GM23248 (cell line): ENCODE results near the gene RELL1.

ENCODE experiments used
- EZH2 ChIP-seq: fragments of 200-600 bp; sonication (generic); IDR thresholded peaks from 2 replicates; pipeline ENCODE4 v1.6.1; 2018; ENCODE audit warnings: antibody characterized with exemption, mild to moderate bottlenecking; ENCODE audit not compliant: insufficient read depth, poor library complexity, severe bottlenecking
- EZH2phosphoT487 ChIP-seq: fragments of 200-600 bp; sonication (generic); IDR thresholded peaks from 2 replicates; pipeline ENCODE4 v1.6.1; 2018; ENCODE audit warnings: antibody characterized with exemption, moderate library complexity, mild to moderate bottlenecking, low read depth; ENCODE audit not compliant: insufficient read depth

DNA sequence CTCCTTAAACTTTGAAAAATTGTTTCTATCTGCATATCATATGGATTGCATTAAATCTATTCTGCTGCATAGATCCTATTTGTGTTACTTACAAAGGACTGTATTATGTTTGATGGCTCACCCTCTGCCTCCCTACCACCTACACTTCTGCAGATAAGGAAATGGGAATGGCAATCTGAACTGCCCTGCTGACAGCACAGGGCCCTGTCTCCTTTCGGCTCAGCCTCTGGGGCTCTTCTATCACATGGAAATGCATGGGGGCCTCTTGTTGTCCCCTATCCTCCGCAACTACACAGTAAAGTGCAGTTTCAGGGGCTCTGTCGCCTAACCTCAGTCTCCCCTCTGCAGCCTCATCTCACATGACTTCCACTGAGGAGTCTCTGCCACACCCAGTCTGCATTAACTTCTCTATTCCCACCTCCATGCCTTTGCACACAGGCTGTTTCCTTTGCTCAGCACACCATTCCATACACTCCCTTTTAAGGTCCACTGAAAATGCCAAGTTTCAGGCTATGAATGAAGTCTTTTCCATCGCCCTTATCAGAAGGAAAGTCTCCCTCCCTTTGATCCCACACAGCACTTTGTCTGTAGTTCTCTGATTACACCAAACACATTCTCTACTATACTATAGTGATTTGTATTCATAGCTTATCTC is 12.5 kb downstream of the RELL1 start:
- TF ChIP-seq EZH2 (no peak), EZH2phosphoT487 (no peak)
